Upper lobe of right lung (tissue), 1 donor: ENCODE measurements around the gene NOS2. TPM values are rescaled to one million over a fixed set of nuclear protein-coding genes. Genes with fewer than 3 reads are reported as not detected.
"Not testable (repeated sequence)": the region's sequence is repeated elsewhere in the genome, so short reads cannot be mapped to it uniquely, and the experiment has no call there.

Experiments used
- ATAC-seq: fragments of 200-7000 bp; cut with Tn5 transposase; one replicate; pipeline ENCODE4 v1.9.1; 2020; ENCODE audit warnings: mild to moderate bottlenecking, moderate library complexity
- DNase-seq: peaks from one replicate; pipeline ENCODE4 v3.0.0-alpha.2; 2020
- H3K27ac ChIP-seq: fragments of 200-600 bp; one replicate; pipeline ENCODE4 v1.8.0; 2022
- H3K27me3 ChIP-seq: fragments of 200-600 bp; one replicate; pipeline ENCODE4 v1.8.0; 2022; ENCODE audit warnings: mild to moderate bottlenecking
- H3K36me3 ChIP-seq: fragments of 200-600 bp; one replicate; pipeline ENCODE4 v1.8.0; 2022
- H3K4me1 ChIP-seq: fragments of 200-600 bp; one replicate; pipeline ENCODE4 v1.8.0; 2022
- H3K4me3 ChIP-seq: fragments of 200-600 bp; one replicate; pipeline ENCODE4 v1.8.0; 2022; ENCODE audit warnings: mild to moderate bottlenecking
- H3K9me3 ChIP-seq: fragments of 200-600 bp; one replicate; pipeline ENCODE4 v1.8.0; 2022
- CTCF ChIP-seq: fragments of 200-600 bp; IDR thresholded peaks from one replicate; pipeline ENCODE4 v1.8.0; 2022; ENCODE audit warnings: antibody characterized with exemption
- intact Hi-C: fragments of 100-400 bp; cut with DNase I; formaldehyde crosslinking; loops from one replicate; pipeline ENCODE4 v1.11.0; 2022
- total RNA-seq: library from RNA; stranded (reverse); fragmentation: NEBNext Ultra II Directional; extraction: Animal tissue kit (Norgen Biotek cat#: 25700); gene quantifications from one replicate; pipeline ENCODE4 v1.2.1, GENCODE V29; 2021
- donor health status: DM: no; HTN: yes; CAD: no; lungs with severe emphysema.

NOS2 gene
- total RNA-seq, 1 donor from 2014 or later, result 0.55 TPM

- ATAC-seq (peak; percentile 23), DNase-seq (peak; percentile 51)
- no peaks in the 10 kb centered on the region for H3K4me1 ChIP-seq
- H3K27ac ChIP-seq, result no peak overlapping the region
- intact Hi-C loops, result loop anchor here (10.0 kb wide), 1 partner anchor 77 kb away; no protein-coding TSS in a partner anchor
- H3K9me3 ChIP-seq, result no peaks in the 10 kb centered on the region
- no peak for TF ChIP-seq CTCF
- H3K36me3 ChIP-seq, result no peaks in the 10 kb centered on the region
- no peaks in the 10 kb centered on the region for H3K27me3 ChIP-seq
- no peak overlapping the region for H3K4me3 ChIP-seq
Measured at GRCh38 chr17:27751622-27752490, 48.5 kb downstream of the NOS2 start.

- DNase-seq, result peak; percentile 40
- intact Hi-C loops, result loop anchor here (10.0 kb wide), 1 partner anchor 76 kb away; no protein-coding TSS in a partner anchor
- Histone ChIP-seq H3K36me3 (no peaks in the 10 kb centered on the region), H3K4me1 (no peaks in the 10 kb centered on the region), H3K9me3 (no peaks in the 10 kb centered on the region), H3K4me3 (no peak overlapping the region), H3K27me3 (no peaks in the 10 kb centered on the region), H3K27ac (no peak overlapping the region)
- no peak for ATAC-seq
- TF ChIP-seq CTCF, result no peak
Measured at GRCh38 chr17:27751166-27751565, 49.2 kb downstream of the NOS2 start.

GRCh38 chr17:27749562-27750150 lies 50.7 kb downstream of the NOS2 start:
- intact Hi-C loops, result loop anchor here (10.0 kb wide), 1 partner anchor 75 kb away; no protein-coding TSS in a partner anchor
- not testable (repeated sequence) for H3K4me1 ChIP-seq, H3K36me3 ChIP-seq, H3K9me3 ChIP-seq, H3K4me3 ChIP-seq, H3K27ac ChIP-seq, ATAC-seq, H3K27me3 ChIP-seq
- DNase-seq, result peak; percentile 60

- intact Hi-C loops, result no loop called here
Measured at GRCh38 chr17:27748360-27748825, 51.9 kb downstream of the NOS2 start.

GRCh38 chr17:27747462-27748359 lies 52.6 kb downstream of the NOS2 start:
- Histone ChIP-seq H3K27me3 (no peaks in the 10 kb centered on the region), H3K9me3 (no peaks in the 10 kb centered on the region), H3K36me3 (no peaks in the 10 kb centered on the region), H3K27ac (no peak overlapping the region), H3K4me1 (no peaks in the 10 kb centered on the region), H3K4me3 (no peak overlapping the region)
- intact Hi-C loops, result no loop called here
- DNase-seq (no peak), ATAC-seq (no peak)
- TF ChIP-seq CTCF, result peak; percentile 18

More at GRCh38 chr17:27748360-27748825, 51.9 kb downstream of the NOS2 start:
- no peak for DNase-seq
- Histone ChIP-seq H3K27ac (no peak overlapping the region), H3K9me3 (no peaks in the 10 kb centered on the region), H3K27me3 (no peaks in the 10 kb centered on the region), H3K4me1 (no peaks in the 10 kb centered on the region), H3K36me3 (no peaks in the 10 kb centered on the region), H3K4me3 (no peak overlapping the region)
- TF ChIP-seq CTCF, result no peak
- no peak for ATAC-seq
